IMR-90 (cell line): ENCODE data around the gene MRPL43. TPM values are rescaled to one million over a fixed set of nuclear protein-coding genes. Genes with fewer than 3 reads are reported as not detected.

Source experiments
- ATAC-seq: fragments of 200-7000 bp; cut with Tn5 transposase; 2 replicates; pipeline ENCODE4 v1.9.1; 2020; ENCODE audit warnings: low read depth, mild to moderate bottlenecking, moderate library complexity
- BruUV-seq: library from RNA; stranded (reverse); fragments of 400-500 nt; replicated peaks from 2 replicates; lab custom pipeline; 2021; lab: Mats Ljungman, UMichigan
- CTCF ChIA-PET: fragments of 300-600 bp; formaldehyde crosslinking; extraction: SDS; loops from one replicate; lab custom pipeline; 2021; ENCODE audit warnings: antibody characterized with exemption; lab: Yijun Ruan, JAX
- POLR2A ChIA-PET: fragments of 300-600 bp; sonication (Branson Sonifier 250); formaldehyde crosslinking; loops from one replicate; lab custom pipeline; 2022; ENCODE audit warnings: antibody characterized with exemption; ENCODE audit not compliant: unreplicated experiment; lab: Charles Lee
- DNase-seq: peaks from one replicate; pipeline ENCODE4 v3.0.0; 2013
- H2AFZ ChIP-seq: replicated peaks from 2 replicates; pipeline ENCODE3; 2013; ENCODE audit warnings: low read length, mild to moderate bottlenecking; ENCODE audit not compliant: poor library complexity
- H2AK5ac ChIP-seq: 2 replicates; pipeline ENCODE4 v1.6.1; 2013; ENCODE audit warnings: low read depth, low read length, inconsistent platforms
- H2AK9ac ChIP-seq: replicated peaks from 2 replicates; pipeline ENCODE3; 2013; ENCODE audit warnings: mild to moderate bottlenecking, low read depth, low read length, moderate library complexity; ENCODE audit not compliant: poor library complexity
- H2BK120ac ChIP-seq: 2 replicates; pipeline ENCODE4 v1.6.1; 2013; ENCODE audit warnings: low read depth, low read length, inconsistent platforms
- H2BK15ac ChIP-seq: 3 replicates; pipeline ENCODE4 v1.6.1; 2013; ENCODE audit warnings: low read depth, low read length, inconsistent platforms
- H2BK20ac ChIP-seq: 2 replicates; pipeline ENCODE4 v1.6.1; 2013; ENCODE audit warnings: low read depth, mild to moderate bottlenecking, inconsistent platforms, low read length, moderate library complexity
- H2BK5ac ChIP-seq: 2 replicates; pipeline ENCODE4 v1.6.1; 2013; ENCODE audit warnings: mild to moderate bottlenecking, low read depth, low read length, inconsistent platforms; ENCODE audit not compliant: poor library complexity, severe bottlenecking
- H3K14ac ChIP-seq: replicated peaks from 2 replicates; pipeline ENCODE4 v1.6.1; 2013; ENCODE audit warnings: low read depth, low read length, inconsistent platforms
- H3K18ac ChIP-seq: 2 replicates; pipeline ENCODE4 v1.6.1; 2013; ENCODE audit warnings: low read depth, low read length, control low read depth
- H3K23ac ChIP-seq: 2 replicates; pipeline ENCODE4 v1.6.1; 2013; ENCODE audit warnings: low read depth, low read length, inconsistent platforms
- H3K27ac ChIP-seq: 2 replicates; pipeline ENCODE4 v1.5.1; 2013; ENCODE audit warnings: mild to moderate bottlenecking, control low read depth, low read length; ENCODE audit not compliant: insufficient read depth
- H3K27me3 ChIP-seq: 2 replicates; pipeline ENCODE4 v1.6.1; 2013; ENCODE audit warnings: low read length; ENCODE audit not compliant: control insufficient read depth, insufficient read depth
- H3K36me3 ChIP-seq: 2 replicates; pipeline ENCODE4 v1.6.1; 2013; ENCODE audit warnings: low read length, mixed read lengths; ENCODE audit not compliant: control insufficient read depth, insufficient read depth
- H3K4ac ChIP-seq: 2 replicates; pipeline ENCODE4 v1.6.1; 2013; ENCODE audit warnings: low read depth, low read length, inconsistent platforms
- H3K4me1 ChIP-seq: 2 replicates; pipeline ENCODE4 v1.6.1; 2013; ENCODE audit warnings: low read length, mixed read lengths; ENCODE audit not compliant: control insufficient read depth, insufficient read depth
- H3K4me2 ChIP-seq: 2 replicates; pipeline ENCODE4 v1.6.1; 2013; ENCODE audit warnings: low read depth, mild to moderate bottlenecking, control low read depth, low read length, moderate library complexity
- H3K4me3 ChIP-seq: 2 replicates; pipeline ENCODE4 v1.5.1; 2013; ENCODE audit warnings: low read depth, mild to moderate bottlenecking, control low read depth, low read length, moderate library complexity; ENCODE audit not compliant: insufficient read depth
- H3K56ac ChIP-seq: 2 replicates; pipeline ENCODE4 v1.6.1; 2013; ENCODE audit warnings: low read length, inconsistent platforms; ENCODE audit not compliant: insufficient read depth; ENCODE audit errors: extremely low read depth
- H3K79me1 ChIP-seq, 2 experiments: 2 replicates each; pipeline ENCODE4 v1.6.1; 2013; ENCODE audit warnings: low read length in 2 of 2, inconsistent platforms in 1 of 2, low read depth in 1 of 2
- H3K9ac ChIP-seq: 2 replicates; pipeline ENCODE4 v1.6.1; 2013; ENCODE audit warnings: low read depth, low read length, control low read depth
- H3K9me1 ChIP-seq: 2 replicates; pipeline ENCODE4 v1.6.1; 2013; ENCODE audit warnings: low read length, inconsistent platforms; ENCODE audit not compliant: insufficient read depth
- H3K9me3 ChIP-seq: 2 replicates; pipeline ENCODE4 v1.6.1; 2013; ENCODE audit warnings: low read length; ENCODE audit not compliant: control insufficient read depth, insufficient read depth
- H4K20me1 ChIP-seq: 2 replicates; pipeline ENCODE4 v1.6.1; 2013; ENCODE audit warnings: low read length, inconsistent platforms; ENCODE audit not compliant: insufficient read depth
- H4K5ac ChIP-seq: 2 replicates; pipeline ENCODE4 v1.6.1; 2013; ENCODE audit warnings: mild to moderate bottlenecking, low read depth, low read length, control low read depth
- H4K8ac ChIP-seq, 2 experiments: 2 replicates each; pipeline ENCODE4 v1.6.1; 2013; ENCODE audit warnings: low read depth in 2 of 2, low read length in 2 of 2, control low read depth in 1 of 2, inconsistent platforms in 1 of 2
- H4K91ac ChIP-seq: 2 replicates; pipeline ENCODE4 v1.6.1; 2013; ENCODE audit warnings: low read depth, low read length, inconsistent platforms; ENCODE audit not compliant: insufficient read depth
- BHLHE40 ChIP-seq: fragments of 150-350 bp; IDR thresholded peaks from 2 replicates; pipeline ENCODE4 v1.6.1; 2016; ENCODE audit warnings: mild to moderate bottlenecking, low read depth, low read length
- CHD1 ChIP-seq: IDR thresholded peaks from 2 replicates; pipeline ENCODE4 v1.6.1; 2012; ENCODE audit warnings: low read depth, low read length, improper control_type of control experiment
- FOS ChIP-seq: fragments of 150-350 bp; IDR thresholded peaks from 2 replicates; pipeline ENCODE4 v1.6.1; 2016; ENCODE audit warnings: low read depth, low read length
- MAFK ChIP-seq: IDR thresholded peaks from 2 replicates; pipeline ENCODE4 v1.6.1; 2012; ENCODE audit warnings: low read depth, low read length, improper control_type of control experiment
- MAZ ChIP-seq: IDR thresholded peaks from 2 replicates; pipeline ENCODE4 v1.6.1; 2012; ENCODE audit warnings: low read depth, mild to moderate bottlenecking, low read length, improper control_type of control experiment, moderate library complexity, borderline replicate concordance
- MXI1 ChIP-seq: IDR thresholded peaks from 2 replicates; pipeline ENCODE4 v1.6.1; 2012; ENCODE audit warnings: low read depth, mild to moderate bottlenecking, low read length, moderate library complexity, borderline replicate concordance
- NFE2L2 ChIP-seq: fragments of 150-350 bp; IDR thresholded peaks from 2 replicates; pipeline ENCODE4 v1.6.1; 2016; ENCODE audit warnings: low read depth, mild to moderate bottlenecking, low read length
- POLR2A ChIP-seq: IDR thresholded peaks from 2 replicates; pipeline ENCODE4 v1.6.1; 2012; ENCODE audit warnings: mild to moderate bottlenecking, low read depth, low read length
- RCOR1 ChIP-seq: IDR thresholded peaks from 2 replicates; pipeline ENCODE4 v1.6.1; 2012; ENCODE audit warnings: mild to moderate bottlenecking, low read length, improper control_type of control experiment; ENCODE audit not compliant: insufficient replicate concordance
- RFX5 ChIP-seq: IDR thresholded peaks from 2 replicates; pipeline ENCODE4 v1.8.0; 2012; ENCODE audit warnings: low read depth, mild to moderate bottlenecking, low read length, moderate library complexity
- SMC3 ChIP-seq: fragments of 150-350 bp; IDR thresholded peaks from 2 replicates; pipeline ENCODE4 v1.6.1; 2016; ENCODE audit warnings: low read depth, mild to moderate bottlenecking, antibody characterized with exemption, low read length, moderate library complexity
- WGBS, 2 experiments: methylation state at CpG; one replicate each; pipeline versions ENCODE4 v1.1.5 to v1.1.7; 2013; ENCODE audit warnings: missing lambda C conversion rate in 2 of 2; ENCODE audit not compliant: insufficient read length in 1 of 2; ENCODE audit errors: extremely low coverage in 2 of 2; 5-methylcytosine and 5-hydroxymethylcytosine counted together
- dilution Hi-C: fragments of 300-500 bp; cut with HindIII; formaldehyde crosslinking; loops from one replicate; pipeline ENCODE4 v1.14.3; 2018; ENCODE audit warnings: low sequenced_read_pairs; ENCODE audit not compliant: unreplicated experiment
- in situ Hi-C: fragments of 300-500 bp; cut with MboI; formaldehyde crosslinking; loops from 3 replicates; pipeline ENCODE4 v1.14.3; 2019; ENCODE audit warnings: low sequenced_read_pairs, inconsistent platforms, mixed read lengths
- intact Hi-C: fragments of 100-400 bp; cut with micrococcal nuclease; formaldehyde crosslinking; loops from 2 replicates; pipeline ENCODE4 v1.10.0; 2022
- polyA plus RNA-seq, 3 experiments: library from polyadenylated mRNA; depleted of rRNA; stranded (reverse); fragments of >200 nt; gene quantifications; 2 replicates each; pipeline ENCODE4 v1.2.3, GENCODE V29; 2012; ENCODE audit warnings: low replicate concordance in 1 of 3
- total RNA-seq: library from RNA; depleted of rRNA; stranded (reverse); fragments of >200 nt; gene quantifications from 2 replicates; pipeline ENCODE4 v1.2.3, GENCODE V29; 2012
- TF ChIP-seq, protein P1 (sequence below): fragments of 150-350 bp; IDR thresholded peaks from 2 replicates; pipeline ENCODE4 v1.6.1; 2017; ENCODE audit warnings: mild to moderate bottlenecking, antibody characterized with exemption, low read length, low read depth
- TF ChIP-seq, protein P2 (sequence below): fragments of 150-350 bp; IDR thresholded peaks from 2 replicates; pipeline ENCODE4 v1.6.1; 2016; ENCODE audit warnings: low read depth, mild to moderate bottlenecking, low read length, moderate library complexity, borderline replicate concordance

The MRPL43 gene
- total and polyA plus RNA-seq, 2 of the 4 experiments (the other 2 are of a cell fraction), result 61.3 to 142 TPM

DNA sequence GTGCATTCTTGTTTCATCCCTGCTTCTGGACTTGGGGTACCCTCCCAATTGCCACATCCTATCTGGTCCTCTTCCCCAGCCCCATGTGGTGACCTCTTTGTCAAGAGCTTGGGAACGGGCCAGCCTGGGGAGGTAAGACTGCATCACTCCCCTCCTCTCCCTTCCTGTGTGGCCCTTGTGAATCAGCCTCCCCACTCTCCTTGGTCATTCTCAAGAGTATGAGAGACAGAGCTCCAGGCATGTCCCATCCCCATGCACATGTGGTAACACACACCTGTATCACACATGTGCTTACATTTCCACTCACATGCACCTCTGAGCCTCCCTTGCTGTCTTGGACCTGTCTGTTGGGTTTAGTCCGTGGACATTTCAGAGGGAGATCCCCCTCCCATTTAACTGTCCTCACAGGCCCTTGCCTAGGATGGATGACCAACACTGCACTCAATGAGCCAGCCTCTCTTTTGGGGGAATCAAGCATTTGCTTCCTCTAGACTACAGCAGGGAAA lies 2.6 kb downstream of the MRPL43 start:
- WGBS, 2 experiments, result no CpG with 5 or more reads among the region's 2 CpGs
- no peak overlapping the region for H2AK5ac ChIP-seq
- intact Hi-C loops, result no loop called here

More for the DNA sequence above, 2.6 kb downstream of the MRPL43 start:
- Histone ChIP-seq H2AK9ac (no peak overlapping the region), H2BK15ac (no peak overlapping the region), H3K79me1 (peaks cover 43 to 56% of the 10 kb centered on the region in 2 experiments), H3K18ac (no peak overlapping the region), H2AFZ (no peak overlapping the region), H3K9me1 (peaks cover 13% of the 10 kb centered on the region), H4K5ac (no peak overlapping the region), H3K4ac (no peak overlapping the region), H3K56ac (no peak overlapping the region), H3K4me2 (no peak overlapping the region), H3K23ac (no peak overlapping the region), H2BK20ac (no peak overlapping the region), H3K27me3 (no peaks in the 10 kb centered on the region), H3K9ac (no peak overlapping the region), H3K36me3 (peaks cover 30% of the 10 kb centered on the region), H3K14ac (no peak overlapping the region), H3K27ac (no peak overlapping the region), H3K4me3 (no peak overlapping the region), H2BK120ac (no peak overlapping the region), H4K20me1 (0 out of 2 replicates have a peak, but pooled peaks cover 3% of the 10 kb centered on the region), H2BK5ac (no peak overlapping the region), H3K4me1 (peaks cover 8% of the 10 kb centered on the region; the same call in 1 of the 2 replicates), H4K91ac (no peak overlapping the region), H3K9me3 (no peaks in the 10 kb centered on the region), H4K8ac (no peak overlapping the region)
- POLR2A ChIA-PET, result no interaction called here
- CTCF ChIA-PET, result no interaction called here
- BruUV-seq, result no TSS peak
- dilution Hi-C loops, result no loop called here
- DNase-seq, result no peak
- TF ChIP-seq, protein P1, sequence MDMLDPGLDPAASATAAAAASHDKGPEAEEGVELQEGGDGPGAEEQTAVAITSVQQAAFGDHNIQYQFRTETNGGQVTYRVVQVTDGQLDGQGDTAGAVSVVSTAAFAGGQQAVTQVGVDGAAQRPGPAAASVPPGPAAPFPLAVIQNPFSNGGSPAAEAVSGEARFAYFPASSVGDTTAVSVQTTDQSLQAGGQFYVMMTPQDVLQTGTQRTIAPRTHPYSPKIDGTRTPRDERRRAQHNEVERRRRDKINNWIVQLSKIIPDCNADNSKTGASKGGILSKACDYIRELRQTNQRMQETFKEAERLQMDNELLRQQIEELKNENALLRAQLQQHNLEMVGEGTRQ, result no peak
- TF ChIP-seq BHLHE40 (no peak), SMC3 (no peak), MAZ (no peak), FOS (no peak), RFX5 (no peak), MAFK (no peak), MXI1 (no peak), POLR2A (no peak), CHD1 (no peak), RCOR1 (no peak), NFE2L2 (no peak)
- TF ChIP-seq, protein P2, sequence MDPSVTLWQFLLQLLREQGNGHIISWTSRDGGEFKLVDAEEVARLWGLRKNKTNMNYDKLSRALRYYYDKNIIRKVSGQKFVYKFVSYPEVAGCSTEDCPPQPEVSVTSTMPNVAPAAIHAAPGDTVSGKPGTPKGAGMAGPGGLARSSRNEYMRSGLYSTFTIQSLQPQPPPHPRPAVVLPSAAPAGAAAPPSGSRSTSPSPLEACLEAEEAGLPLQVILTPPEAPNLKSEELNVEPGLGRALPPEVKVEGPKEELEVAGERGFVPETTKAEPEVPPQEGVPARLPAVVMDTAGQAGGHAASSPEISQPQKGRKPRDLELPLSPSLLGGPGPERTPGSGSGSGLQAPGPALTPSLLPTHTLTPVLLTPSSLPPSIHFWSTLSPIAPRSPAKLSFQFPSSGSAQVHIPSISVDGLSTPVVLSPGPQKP, result no peak
- no peak for ATAC-seq
- in situ Hi-C loops, result no loop called here
